ENCODE measurements around the gene NPB.

- TF ChIP-seq POLR2A (IDR thresholded peaks at IDR 0.05; ENCODE audit: control extremely low read depth in 1 of 2, low read depth in 2 of 2, low read length in 2 of 2) (peak; percentile 2 to 20; a peak in 1 of 3 replicates), EGR1 (IDR thresholded peaks at IDR 0.05; ENCODE audit: borderline replicate concordance, low read depth, low read length) (no peak), CTCF (IDR thresholded peaks at IDR 0.05; ENCODE audit: control extremely low read depth in 1 of 3, insufficient read depth in 1 of 3, low read depth in 1 of 3, low read length in 3 of 3) (no peak), YY1 (IDR thresholded peaks at IDR 0.05; ENCODE audit: low read depth, low read length) (no peak), TEAD4 (IDR thresholded peaks at IDR 0.05; ENCODE audit: low read depth, low read length) (no peak), CHD1 (IDR thresholded peaks at IDR 0.05; ENCODE audit: low read depth, low read length) (no peak), SRF (IDR thresholded peaks at IDR 0.05; ENCODE audit: low read depth, low read length) (no peak), USF2 (IDR thresholded peaks at IDR 0.05; ENCODE audit: low read length) (no peak), RAD21 (IDR thresholded peaks at IDR 0.05 in 1 of 2, conservative IDR thresholded peaks at IDR 0.05 in 1 of 2; ENCODE audit: low read depth in 2 of 2, low read length in 2 of 2) (no peak), HDAC6 (IDR thresholded peaks at IDR 0.05; ENCODE audit: low read depth, low read length) (no peak), EP300 (IDR thresholded peaks at IDR 0.05; ENCODE audit: borderline replicate concordance in 1 of 2, low read depth in 2 of 2, low read length in 2 of 2) (no peak), MAX (IDR thresholded peaks at IDR 0.05) (no peak), GTF2F1 (IDR thresholded peaks at IDR 0.05; ENCODE audit: borderline replicate concordance, low read depth, low read length) (no peak), POLR2AphosphoS5 (IDR thresholded peaks at IDR 0.05; ENCODE audit: low read depth, low read length) (peak; percentile 29; the same call in 1 of the 2 replicates)
Measured at GRCh38 chr17:81870131-81870980, 31.7 kb upstream of the NPB start.
